Measurements from ENCODE around the gene ATXN7L2.

Gene ATXN7L2

DNA sequence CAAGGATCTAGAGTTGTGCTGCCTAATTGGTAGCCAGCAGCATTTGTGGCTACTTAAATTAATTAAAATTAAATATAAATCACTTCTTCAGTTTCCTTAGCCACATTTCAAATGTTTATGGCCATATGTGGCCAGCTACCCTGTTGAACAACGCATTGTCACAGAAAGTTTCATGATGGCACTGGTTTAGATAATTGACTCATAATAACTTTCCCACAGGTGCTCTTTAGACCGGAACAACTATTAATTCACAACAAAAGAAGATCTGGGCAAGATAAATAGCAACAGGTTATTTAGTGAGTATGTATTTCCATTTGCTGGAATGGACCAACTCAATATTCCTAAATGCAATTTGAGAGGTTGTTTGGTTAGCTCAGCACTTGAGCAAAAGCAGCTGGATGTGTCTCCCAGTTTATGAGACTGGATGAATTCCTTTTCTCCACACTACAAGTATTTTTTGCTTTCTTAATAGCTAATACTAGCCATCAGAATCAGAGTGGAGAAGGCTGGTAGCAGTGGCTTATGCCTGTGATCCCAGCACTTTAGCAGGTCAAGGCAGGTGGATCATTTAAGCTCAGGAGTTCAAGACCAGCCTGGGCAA, 29.5 kb downstream of the ATXN7L2 start:
- Histone ChIP-seq H3K27ac (no peak overlapping the region), H3K4me3 (ENCODE audit: low read depth, low read length) (no peak overlapping the region), H3K36me3 (peaks cover under 1% of the 10 kb centered on the region; the same call in 1 of the 2 replicates), H3K9me3 (ENCODE audit: severe bottlenecking) (no peaks in the 10 kb centered on the region), H3K27me3 (ENCODE audit: insufficient read depth, low read depth, severe bottlenecking) (no peaks in the 10 kb centered on the region)
- TF ChIP-seq, protein P1, sequence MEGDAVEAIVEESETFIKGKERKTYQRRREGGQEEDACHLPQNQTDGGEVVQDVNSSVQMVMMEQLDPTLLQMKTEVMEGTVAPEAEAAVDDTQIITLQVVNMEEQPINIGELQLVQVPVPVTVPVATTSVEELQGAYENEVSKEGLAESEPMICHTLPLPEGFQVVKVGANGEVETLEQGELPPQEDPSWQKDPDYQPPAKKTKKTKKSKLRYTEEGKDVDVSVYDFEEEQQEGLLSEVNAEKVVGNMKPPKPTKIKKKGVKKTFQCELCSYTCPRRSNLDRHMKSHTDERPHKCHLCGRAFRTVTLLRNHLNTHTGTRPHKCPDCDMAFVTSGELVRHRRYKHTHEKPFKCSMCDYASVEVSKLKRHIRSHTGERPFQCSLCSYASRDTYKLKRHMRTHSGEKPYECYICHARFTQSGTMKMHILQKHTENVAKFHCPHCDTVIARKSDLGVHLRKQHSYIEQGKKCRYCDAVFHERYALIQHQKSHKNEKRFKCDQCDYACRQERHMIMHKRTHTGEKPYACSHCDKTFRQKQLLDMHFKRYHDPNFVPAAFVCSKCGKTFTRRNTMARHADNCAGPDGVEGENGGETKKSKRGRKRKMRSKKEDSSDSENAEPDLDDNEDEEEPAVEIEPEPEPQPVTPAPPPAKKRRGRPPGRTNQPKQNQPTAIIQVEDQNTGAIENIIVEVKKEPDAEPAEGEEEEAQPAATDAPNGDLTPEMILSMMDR (IDR thresholded peaks at IDR 0.05; ENCODE audit: low read depth, low read length), result no peak
- no peak for DNase-seq

DNA sequence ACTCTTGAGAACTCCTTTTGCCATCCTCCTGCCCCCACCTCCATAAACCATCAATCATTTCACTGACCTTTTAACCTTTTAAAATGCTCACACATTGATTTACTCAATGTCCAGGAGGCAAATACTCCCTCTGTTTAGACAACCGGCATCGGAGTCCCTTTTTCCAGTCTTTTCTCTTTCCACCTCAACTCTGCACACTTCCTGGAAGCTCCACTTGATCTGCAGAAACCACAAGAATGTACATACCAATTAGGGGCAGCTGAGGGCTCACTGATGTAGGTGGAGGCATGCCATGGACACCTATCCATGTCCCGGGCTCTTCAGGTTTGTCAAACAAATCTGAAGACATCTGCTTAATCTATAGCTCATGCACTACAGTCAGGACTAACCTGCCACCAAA, 31.1 kb downstream of the ATXN7L2 start:
- Histone ChIP-seq H3K36me3 (no peaks in the 10 kb centered on the region), H3K9me3 (ENCODE audit: severe bottlenecking) (no peaks in the 10 kb centered on the region), H3K4me3 (ENCODE audit: low read depth, low read length) (no peak overlapping the region), H3K27me3 (ENCODE audit: insufficient read depth, low read depth, severe bottlenecking) (no peaks in the 10 kb centered on the region), H3K27ac (no peak overlapping the region)
- DNase-seq, result no peak
- TF ChIP-seq, protein P1 (IDR thresholded peaks at IDR 0.05; ENCODE audit: low read depth, low read length), result no peak

GRCh38 chr1:109516872-109517271, 33.2 kb downstream of the ATXN7L2 start:
- no peak overlapping the region for H3K27ac ChIP-seq
- DNase-seq, result no peak
- TF ChIP-seq, protein P1 (IDR thresholded peaks at IDR 0.05; ENCODE audit: low read depth, low read length), result no peak
- H3K27me3 ChIP-seq (ENCODE audit: insufficient read depth, low read depth, severe bottlenecking), result no peaks in the 10 kb centered on the region
- H3K36me3 ChIP-seq, result no peaks in the 10 kb centered on the region
- H3K9me3 ChIP-seq (ENCODE audit: severe bottlenecking), result no peaks in the 10 kb centered on the region
- H3K4me3 ChIP-seq (ENCODE audit: low read depth, low read length), result no peak overlapping the region

DNA sequence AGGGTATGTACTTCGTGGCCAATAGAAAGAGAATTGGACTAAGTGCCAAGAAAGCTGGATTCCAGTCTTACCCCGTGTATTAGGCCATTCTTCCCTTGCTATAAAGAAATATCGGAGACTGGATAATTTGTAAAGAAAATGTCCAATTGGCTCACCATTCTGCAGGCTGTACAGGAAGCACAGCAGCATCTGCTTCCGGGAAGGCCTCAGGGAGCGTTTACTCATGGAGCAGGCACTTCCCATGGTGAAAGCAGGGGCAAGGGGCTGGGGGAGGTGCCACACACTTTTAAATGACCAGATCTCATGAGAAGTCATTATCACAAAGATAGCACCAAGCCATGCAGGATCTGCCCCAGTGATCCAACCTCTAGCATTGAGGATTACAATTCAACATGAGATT, 33.6 kb downstream of the ATXN7L2 start:
- DNase-seq, result no peak
- Histone ChIP-seq H3K9me3 (ENCODE audit: severe bottlenecking) (no peaks in the 10 kb centered on the region), H3K27ac (no peak overlapping the region), H3K27me3 (ENCODE audit: insufficient read depth, low read depth, severe bottlenecking) (no peaks in the 10 kb centered on the region), H3K4me3 (ENCODE audit: low read depth, low read length) (no peak overlapping the region), H3K36me3 (no peaks in the 10 kb centered on the region)
- TF ChIP-seq, protein P1 (IDR thresholded peaks at IDR 0.05; ENCODE audit: low read depth, low read length), result no peak

GRCh38 chr1:109521002-109521951, 37.6 kb downstream of the ATXN7L2 start:
- Histone ChIP-seq H3K9me3 (ENCODE audit: severe bottlenecking) (peaks cover 6% of the 10 kb centered on the region), H3K27me3 (ENCODE audit: insufficient read depth, low read depth, severe bottlenecking) (no peaks in the 10 kb centered on the region), H3K4me3 (ENCODE audit: low read depth, low read length) (no peak overlapping the region), H3K27ac (no peak overlapping the region), H3K36me3 (no peaks in the 10 kb centered on the region)
- DNase-seq, result no peak
- TF ChIP-seq, protein P1 (IDR thresholded peaks at IDR 0.05; ENCODE audit: low read depth, low read length), result no peak

All from WERI-Rb-1 (cell line).